CD4-positive, alpha-beta T cell (primary cell): ENCODE data around the gene CDKN3. TPM values are rescaled to one million over a fixed set of nuclear protein-coding genes. Genes with fewer than 3 reads are reported as not detected.
"Not testable (repeated sequence)": the region's sequence is repeated elsewhere in the genome, so short reads cannot be mapped to it uniquely, and the experiment has no call there.

Source experiments
- ATAC-seq: fragments of 200-7000 bp; cut with Tn5 transposase; one replicate; pipeline ENCODE4 v1.10.0; 2022; ENCODE audit warnings: mild to moderate bottlenecking; ENCODE audit not compliant: poor library complexity
- CTCF ChIA-PET: fragments of 350-600 bp; sonication (Branson Sonifier 250); formaldehyde crosslinking; loops from one replicate; lab custom pipeline; 2021; ENCODE audit warnings: antibody characterized with exemption, inconsistent platforms; lab: Charles Lee
- POLR2A ChIA-PET: fragments of 350-600 bp; sonication (Branson Sonifier 250); formaldehyde crosslinking; loops from one replicate; lab custom pipeline; 2021; ENCODE audit warnings: antibody characterized with exemption, inconsistent platforms; lab: Charles Lee
- DNase-seq, 14 experiments: peaks; one replicate each; pipeline ENCODE4 v3.0.0-alpha.2; 2013 to 2020; ENCODE audit warnings: mixed read lengths in 2 of 14
- H3K27ac ChIP-seq, 2 donors: one replicate each; pipeline versions ENCODE4 v1.5.1 to v1.7.0; 2013; ENCODE audit warnings: low read length in 2 of 2, low read depth in 1 of 2, mild to moderate bottlenecking in 1 of 2
- H3K27me3 ChIP-seq, 2 experiments: 1 replicate in 1 of 2; 2 replicates in 1 of 2; pipeline versions ENCODE4 v1.6.1 to v1.7.0; 2013; ENCODE audit warnings: low read length in 2 of 2, control low read depth in 1 of 2, mild to moderate bottlenecking in 1 of 2, moderate library complexity in 1 of 2; ENCODE audit not compliant: insufficient read depth in 2 of 2, control insufficient read depth in 1 of 2
- H3K36me3 ChIP-seq: one replicate; pipeline ENCODE4 v1.6.1; 2013; ENCODE audit warnings: low read length, control low read depth; ENCODE audit not compliant: insufficient read depth
- H3K4me1 ChIP-seq: one replicate; pipeline ENCODE4 v1.6.1; 2013; ENCODE audit warnings: low read length, control low read depth; ENCODE audit not compliant: insufficient read depth
- H3K4me3 ChIP-seq: one replicate; pipeline ENCODE4 v1.5.1; 2013; ENCODE audit warnings: mild to moderate bottlenecking, low read length, moderate library complexity
- H3K9me3 ChIP-seq, 2 experiments: 1 replicate in 1 of 2; 2 replicates in 1 of 2; pipeline versions ENCODE4 v1.6.1 to v1.7.0; 2013; ENCODE audit warnings: low read length in 2 of 2, mild to moderate bottlenecking in 2 of 2, control low read depth in 1 of 2, moderate library complexity in 1 of 2; ENCODE audit not compliant: control insufficient read depth in 1 of 2, insufficient read depth in 1 of 2
- H3K27ac Mint-ChIP-seq: one replicate; pipeline ENCODE4 v1.8.0; 2020; ENCODE audit warnings: mixed read lengths
- H3K27me3 Mint-ChIP-seq: one replicate; pipeline ENCODE4 v1.8.0; 2021; ENCODE audit warnings: mixed read lengths
- H3K36me3 Mint-ChIP-seq: one replicate; pipeline ENCODE4 v1.8.0; 2021; ENCODE audit warnings: low read depth, mixed read lengths
- H3K4me1 Mint-ChIP-seq: one replicate; pipeline ENCODE4 v1.8.0; 2021; ENCODE audit warnings: low read depth, mixed read lengths
- H3K4me3 Mint-ChIP-seq: one replicate; pipeline ENCODE4 v1.8.0; 2020; ENCODE audit warnings: mild to moderate bottlenecking, mixed read lengths
- H3K9me3 Mint-ChIP-seq: one replicate; pipeline ENCODE4 v1.8.0; 2020; ENCODE audit warnings: mixed read lengths
- intact Hi-C, 2 experiments: fragments of 100-400 bp; cut with DNase I in 1 of 2; cut with micrococcal nuclease in 1 of 2; formaldehyde crosslinking; loops; one replicate each; pipeline versions ENCODE4 v1.15.1 to v1.9.0; 2023 to 2025; cut with DNase I, micrococcal nuclease
- total RNA-seq, 174 experiments: library from RNA in 2 of 174; stranded (reverse) in 2 of 174; gene quantifications; one replicate each; pipeline ENCODE4 v1.2.3 and lab custom pipeline; 2021 to 2026
- TF ChIP-seq, protein P1 (sequence below): fragments of 200-600 bp; IDR thresholded peaks from one replicate; pipeline ENCODE4 v1.8.0; 2022; ENCODE audit warnings: antibody characterized with exemption, mild to moderate bottlenecking

The CDKN3 gene
- total RNA-seq, 2 experiments from 2014 or later: 0.61 to 1.4 TPM

DNA sequence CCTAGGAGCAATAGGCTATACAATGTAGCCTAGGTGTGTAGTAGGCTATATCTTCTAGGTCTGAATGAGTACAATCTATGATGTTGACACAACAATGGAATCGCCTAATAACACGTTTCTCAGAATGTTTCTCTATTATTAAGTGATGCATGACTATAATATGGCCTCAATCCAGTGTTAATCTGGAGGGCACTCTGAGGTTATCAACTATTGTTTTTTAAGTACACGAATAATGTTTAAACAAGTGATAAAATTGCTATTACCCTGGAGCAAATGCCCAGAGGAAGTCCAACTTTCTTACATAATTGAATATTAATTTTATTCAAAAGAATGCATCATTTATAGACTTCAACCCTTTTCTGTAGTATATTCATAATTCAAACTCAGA, 60.8 kb downstream of the CDKN3 start:
- ATAC-seq (no peak), DNase-seq (no peak)
- Histone ChIP-seq H3K4me3 (no peak overlapping the region), H3K4me1 (no peaks in the 10 kb centered on the region), H3K27ac (no peak overlapping the region), H3K27me3 (no peaks in the 10 kb centered on the region), H3K9me3 (peaks cover 0 to 8% of the 10 kb centered on the region in 2 experiments), H3K36me3 (no peaks in the 10 kb centered on the region)
- H3K36me3 Mint-ChIP-seq: no peaks in the 10 kb centered on the region
- no peak overlapping the region for H3K27ac Mint-ChIP-seq
- intact Hi-C loops: no loop called here
- H3K27me3 Mint-ChIP-seq: no peaks in the 10 kb centered on the region
- CTCF ChIA-PET: no interaction called here
- TF ChIP-seq, protein P1, sequence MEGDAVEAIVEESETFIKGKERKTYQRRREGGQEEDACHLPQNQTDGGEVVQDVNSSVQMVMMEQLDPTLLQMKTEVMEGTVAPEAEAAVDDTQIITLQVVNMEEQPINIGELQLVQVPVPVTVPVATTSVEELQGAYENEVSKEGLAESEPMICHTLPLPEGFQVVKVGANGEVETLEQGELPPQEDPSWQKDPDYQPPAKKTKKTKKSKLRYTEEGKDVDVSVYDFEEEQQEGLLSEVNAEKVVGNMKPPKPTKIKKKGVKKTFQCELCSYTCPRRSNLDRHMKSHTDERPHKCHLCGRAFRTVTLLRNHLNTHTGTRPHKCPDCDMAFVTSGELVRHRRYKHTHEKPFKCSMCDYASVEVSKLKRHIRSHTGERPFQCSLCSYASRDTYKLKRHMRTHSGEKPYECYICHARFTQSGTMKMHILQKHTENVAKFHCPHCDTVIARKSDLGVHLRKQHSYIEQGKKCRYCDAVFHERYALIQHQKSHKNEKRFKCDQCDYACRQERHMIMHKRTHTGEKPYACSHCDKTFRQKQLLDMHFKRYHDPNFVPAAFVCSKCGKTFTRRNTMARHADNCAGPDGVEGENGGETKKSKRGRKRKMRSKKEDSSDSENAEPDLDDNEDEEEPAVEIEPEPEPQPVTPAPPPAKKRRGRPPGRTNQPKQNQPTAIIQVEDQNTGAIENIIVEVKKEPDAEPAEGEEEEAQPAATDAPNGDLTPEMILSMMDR: no peak
- H3K4me3 Mint-ChIP-seq: no peak overlapping the region
- no peaks in the 10 kb centered on the region for H3K4me1 Mint-ChIP-seq
- H3K9me3 Mint-ChIP-seq: no peaks in the 10 kb centered on the region
- POLR2A ChIA-PET: no interaction called here

DNA sequence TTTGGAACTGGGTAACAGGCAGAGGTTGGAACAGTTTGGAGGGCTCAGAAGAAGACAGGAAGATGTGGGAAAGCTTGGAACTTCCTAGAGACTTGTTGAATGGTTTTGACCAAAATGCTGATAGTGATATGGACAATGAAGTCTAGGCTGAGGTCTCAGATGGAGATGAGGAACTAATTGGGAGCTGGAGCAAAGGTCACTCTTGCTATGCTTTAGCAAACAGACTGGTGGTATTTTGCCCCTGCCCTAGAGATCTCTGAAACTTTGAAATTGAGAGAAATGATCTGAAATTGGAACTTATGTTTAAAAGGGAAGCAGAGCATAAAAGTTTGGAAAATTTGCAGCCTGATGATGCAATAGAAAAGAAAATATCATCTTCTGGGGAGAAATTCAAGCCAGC, 61.7 kb downstream of the CDKN3 start:
- H3K4me3 ChIP-seq, POLR2A ChIA-PET, ATAC-seq, H3K36me3 ChIP-seq, H3K27me3 ChIP-seq, H3K9me3 ChIP-seq, H3K36me3 Mint-ChIP-seq, H3K27ac ChIP-seq, CTCF ChIA-PET, H3K27me3 Mint-ChIP-seq, H3K4me1 Mint-ChIP-seq, intact Hi-C loops, DNase-seq, H3K27ac Mint-ChIP-seq, H3K4me3 Mint-ChIP-seq, H3K4me1 ChIP-seq, H3K9me3 Mint-ChIP-seq: not testable (repeated sequence)

DNA sequence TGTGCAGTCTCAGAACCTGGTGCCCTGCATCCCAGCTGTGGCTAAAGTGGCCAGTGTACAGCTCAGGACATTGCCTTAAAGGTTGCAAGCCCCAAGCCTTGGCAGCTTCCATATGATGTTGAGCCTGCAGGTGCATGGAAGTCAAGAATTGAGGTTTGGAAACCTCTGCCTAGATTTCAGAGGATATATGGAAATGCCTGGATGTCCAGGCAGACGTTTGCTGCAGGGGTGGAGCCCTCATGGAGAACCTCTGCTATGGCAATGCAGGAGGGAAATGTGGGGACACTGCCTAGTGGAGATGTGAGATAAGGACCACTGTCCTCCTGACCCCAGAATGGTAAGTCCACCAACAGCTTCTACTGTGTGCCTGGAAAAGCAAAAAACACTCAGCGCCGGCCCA, 62.3 kb downstream of the CDKN3 start:
- CTCF ChIA-PET: no interaction called here
- no peaks in the 10 kb centered on the region for H3K4me1 ChIP-seq
- intact Hi-C loops: no loop called here
- H3K4me3 ChIP-seq: no peak overlapping the region
- no peaks in the 10 kb centered on the region for H3K4me1 Mint-ChIP-seq
- no peaks in the 10 kb centered on the region for H3K27me3 Mint-ChIP-seq
- POLR2A ChIA-PET: no interaction called here
- H3K36me3 Mint-ChIP-seq: no peaks in the 10 kb centered on the region
- no peaks in the 10 kb centered on the region for H3K9me3 Mint-ChIP-seq
- H3K27ac ChIP-seq: no peak overlapping the region
- no peaks in the 10 kb centered on the region for H3K27me3 ChIP-seq
- no peak for DNase-seq
- ATAC-seq: no peak
- H3K27ac Mint-ChIP-seq: no peak overlapping the region
- H3K4me3 Mint-ChIP-seq: no peak overlapping the region
- TF ChIP-seq, protein P1: no peak
- H3K36me3 ChIP-seq: no peaks in the 10 kb centered on the region
- H3K9me3 ChIP-seq: peaks cover 0 to 8% of the 10 kb centered on the region in 2 experiments

DNA sequence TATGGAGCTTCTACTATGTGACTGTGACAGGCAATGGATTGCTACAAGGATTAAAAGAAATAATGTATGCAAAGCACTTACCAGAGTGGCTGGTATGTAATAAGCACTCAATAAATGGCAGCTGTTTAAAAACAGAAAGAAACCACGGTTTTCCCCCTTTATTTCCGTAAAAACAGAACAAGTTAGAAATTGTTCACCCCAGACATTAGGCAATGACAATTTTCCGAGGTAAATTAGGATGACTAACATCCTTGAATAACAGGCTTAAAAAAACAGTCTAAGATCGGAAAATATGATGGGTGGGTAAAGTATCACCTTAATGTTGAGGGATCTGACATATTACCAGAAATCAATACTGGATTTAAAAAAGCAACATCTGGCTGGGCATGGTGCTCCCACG, 65.2 kb downstream of the CDKN3 start:
- intact Hi-C loops: no loop called here
- no peak overlapping the region for H3K27ac Mint-ChIP-seq
- no peaks in the 10 kb centered on the region for H3K27me3 Mint-ChIP-seq
- TF ChIP-seq, protein P1: no peak
- H3K27me3 ChIP-seq: no peaks in the 10 kb centered on the region
- DNase-seq (no peak), ATAC-seq (no peak)
- no peak overlapping the region for H3K27ac ChIP-seq
- no peaks in the 10 kb centered on the region for H3K36me3 ChIP-seq
- no peak overlapping the region for H3K4me3 Mint-ChIP-seq
- ChIA-PET POLR2A (no interaction called here), CTCF (no interaction called here)
- no peaks in the 10 kb centered on the region for H3K4me1 ChIP-seq
- no peak overlapping the region for H3K4me3 ChIP-seq
- H3K9me3 Mint-ChIP-seq: no peaks in the 10 kb centered on the region
- H3K9me3 ChIP-seq: peaks cover 0 to 8% of the 10 kb centered on the region in 2 experiments
- H3K4me1 Mint-ChIP-seq: no peaks in the 10 kb centered on the region
- peaks cover under 1% of the 10 kb centered on the region for H3K36me3 Mint-ChIP-seq
